Keratinocyte (primary cell): Measurements from ENCODE around the gene SEC16A. TPM values are rescaled to one million over a fixed set of nuclear protein-coding genes. Genes with fewer than 3 reads are reported as not detected.
A peak's percentile ranks its signal among the peaks of the same experiment; 100 is the strongest.
"Not testable (repeated sequence)": the region's sequence is repeated elsewhere in the genome, so short reads cannot be mapped to it uniquely, and the experiment has no call there.

ENCODE experiments used
- DNase-seq: peaks from one replicate; pipeline ENCODE4 v3.0.0-alpha.2; 2011; ENCODE audit warnings: low read depth, missing footprints, low spot score
- FAIRE-seq: peaks from 2 replicates; lab custom pipeline; 2011; peaks lifted over from hg19 to GRCh38; lab: Jason Lieb, UNC
- H2AFZ ChIP-seq: 2 replicates; pipeline ENCODE4 v1.6.0; 2012; ENCODE audit warnings: low read length, control low read depth, inconsistent platforms; ENCODE audit not compliant: control insufficient read depth
- H3K27ac ChIP-seq: 2 replicates; pipeline ENCODE4 v1.5.1; 2011; ENCODE audit warnings: low read length; ENCODE audit not compliant: control insufficient read depth, insufficient read depth
- H3K27me3 ChIP-seq: 3 replicates; pipeline ENCODE4 v1.6.0; 2011; ENCODE audit warnings: low read length; ENCODE audit not compliant: control insufficient read depth, insufficient read depth; ENCODE audit errors: extremely low read depth
- H3K36me3 ChIP-seq, 2 experiments: 2 replicates in 1 of 2; 3 replicates in 1 of 2; pipeline ENCODE4 v1.5.1; 2011; ENCODE audit warnings: low read length in 2 of 2, mild to moderate bottlenecking in 1 of 2; ENCODE audit not compliant: control insufficient read depth in 2 of 2, insufficient read depth in 2 of 2; ENCODE audit errors: extremely low read depth in 1 of 2
- H3K4me1 ChIP-seq: 3 replicates; pipeline ENCODE4 v1.5.1; 2011; ENCODE audit warnings: low read length; ENCODE audit not compliant: control insufficient read depth, insufficient read depth; ENCODE audit errors: extremely low read depth
- H3K4me2 ChIP-seq: 3 replicates; pipeline ENCODE4 v1.6.0; 2011; ENCODE audit warnings: low read depth, low read length; ENCODE audit not compliant: control insufficient read depth, insufficient read depth; ENCODE audit errors: extremely low read depth
- H3K4me3 ChIP-seq, 3 experiments: fragments of 200-600 bp in 1 of 3; sonication (generic) in 1 of 3; 2 replicates in 2 of 3; 3 replicates in 1 of 3; pipeline ENCODE4 v1.5.1; 2011 to 2016; ENCODE audit warnings: low read length in 3 of 3, mild to moderate bottlenecking in 3 of 3, control low read depth in 2 of 3, inconsistent platforms in 1 of 3, low read depth in 1 of 3, mixed read lengths in 1 of 3, mixed run types in 1 of 3, moderate library complexity in 1 of 3; ENCODE audit not compliant: control insufficient read depth in 2 of 3, insufficient read depth in 2 of 3; ENCODE audit errors: extremely low read depth in 1 of 3
- H3K79me2 ChIP-seq: 2 replicates; pipeline ENCODE4 v1.6.0; 2012; ENCODE audit warnings: low read length; ENCODE audit not compliant: control insufficient read depth, insufficient read depth
- H3K9ac ChIP-seq: 3 replicates; pipeline ENCODE4 v1.6.0; 2011; ENCODE audit warnings: low read length; ENCODE audit not compliant: control insufficient read depth, insufficient read depth; ENCODE audit errors: extremely low read depth
- H3K9me1 ChIP-seq: 3 replicates; pipeline ENCODE4 v1.6.0; 2011; ENCODE audit warnings: low read length; ENCODE audit not compliant: control insufficient read depth, insufficient read depth; ENCODE audit errors: extremely low read depth
- H3K9me3 ChIP-seq: 2 replicates; pipeline ENCODE4 v1.5.1; 2012; ENCODE audit warnings: low read depth, low read length; ENCODE audit not compliant: control insufficient read depth
- H4K20me1 ChIP-seq: 3 replicates; pipeline ENCODE4 v1.6.0; 2011; ENCODE audit warnings: low read length; ENCODE audit not compliant: control insufficient read depth, insufficient read depth; ENCODE audit errors: extremely low read depth
- EZH2 ChIP-seq: IDR thresholded peaks from one replicate; pipeline ENCODE4 v1.6.1; 2012; ENCODE audit warnings: inconsistent platforms, mild to moderate bottlenecking, low read length, moderate library complexity
- dilution Hi-C: fragments of 300-500 bp; cut with MboI; formaldehyde crosslinking; loops from one replicate; pipeline ENCODE4 v1.7.0; 2020; ENCODE audit warnings: low sequenced_read_pairs; ENCODE audit not compliant: extremely low pct_ligation_motif_present
- polyA plus RNA-seq, 5 experiments: library from polyadenylated mRNA; depleted of rRNA in 3 of 5; stranded (reverse) in 3 of 5; stranded (forward) in 1 of 5; unstranded in 1 of 5; fragments of >200 nt; gene quantifications; 1 replicate in 1 of 5; 2 replicates in 3 of 5; 3 replicates in 1 of 5; pipeline versions ENCODE4 v1.2.1 to v1.2.3, GENCODE V29; 2011 to 2012; ENCODE audit warnings: missing spikeins in 2 of 5, low read depth in 1 of 5, low replicate concordance in 1 of 5
- TF ChIP-seq, protein P1 (sequence below), 3 experiments: IDR thresholded peaks in 1 of 3; conservative IDR thresholded peaks in 1 of 3; optimal IDR thresholded peaks in 1 of 3; 2 replicates in 2 of 3; 3 replicates in 1 of 3; pipeline versions ENCODE3 to v1.5.1; 2011; ENCODE audit warnings: low read length in 3 of 3, mild to moderate bottlenecking in 3 of 3, moderate library complexity in 2 of 3, control low read depth in 1 of 3, inconsistent platforms in 1 of 3; ENCODE audit not compliant: insufficient read depth in 2 of 3; ENCODE audit errors: extremely low read depth in 1 of 3

Gene SEC16A
- polyA plus RNA-seq, 1 donor (not counting 4 experiments of a cell fraction or from before 2014, with no cell fraction given): 15.8 TPM

GRCh38 chr9:136409557-136410455 lies 73.0 kb downstream of the SEC16A start:
- no peaks in the 10 kb centered on the region for H3K9me1 ChIP-seq
- H4K20me1 ChIP-seq: peaks cover 11% of the 10 kb centered on the region
- H3K79me2 ChIP-seq: peaks cover 55% of the 10 kb centered on the region
- DNase-seq (no peak), FAIRE-seq (no peak)
- H3K9ac ChIP-seq: peak overlapping the region; percentile 97
- H3K27ac ChIP-seq: peak overlapping the region; percentile 67
- no peak for TF ChIP-seq EZH2
- TF ChIP-seq, protein P1, sequence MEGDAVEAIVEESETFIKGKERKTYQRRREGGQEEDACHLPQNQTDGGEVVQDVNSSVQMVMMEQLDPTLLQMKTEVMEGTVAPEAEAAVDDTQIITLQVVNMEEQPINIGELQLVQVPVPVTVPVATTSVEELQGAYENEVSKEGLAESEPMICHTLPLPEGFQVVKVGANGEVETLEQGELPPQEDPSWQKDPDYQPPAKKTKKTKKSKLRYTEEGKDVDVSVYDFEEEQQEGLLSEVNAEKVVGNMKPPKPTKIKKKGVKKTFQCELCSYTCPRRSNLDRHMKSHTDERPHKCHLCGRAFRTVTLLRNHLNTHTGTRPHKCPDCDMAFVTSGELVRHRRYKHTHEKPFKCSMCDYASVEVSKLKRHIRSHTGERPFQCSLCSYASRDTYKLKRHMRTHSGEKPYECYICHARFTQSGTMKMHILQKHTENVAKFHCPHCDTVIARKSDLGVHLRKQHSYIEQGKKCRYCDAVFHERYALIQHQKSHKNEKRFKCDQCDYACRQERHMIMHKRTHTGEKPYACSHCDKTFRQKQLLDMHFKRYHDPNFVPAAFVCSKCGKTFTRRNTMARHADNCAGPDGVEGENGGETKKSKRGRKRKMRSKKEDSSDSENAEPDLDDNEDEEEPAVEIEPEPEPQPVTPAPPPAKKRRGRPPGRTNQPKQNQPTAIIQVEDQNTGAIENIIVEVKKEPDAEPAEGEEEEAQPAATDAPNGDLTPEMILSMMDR (optimal IDR thresholded peaks at IDR 0.05 in 1 of 3, IDR thresholded peaks at IDR 0.05 in 1 of 3, conservative IDR thresholded peaks at IDR 0.05 in 1 of 3; ENCODE audit: extremely low read depth in 1 of 3, insufficient read depth in 2 of 3, low read length in 3 of 3): no peak
- H3K4me3 ChIP-seq: peak overlapping the region; percentile 84 to 96 (median 87)
- H3K4me2 ChIP-seq: peak overlapping the region; percentile 90
- H2AFZ ChIP-seq: peak overlapping the region; percentile 33
- dilution Hi-C loops: no loop called here
- H3K4me1 ChIP-seq: peaks cover 25% of the 10 kb centered on the region
- peaks cover 34 to 36% of the 10 kb centered on the region in 2 experiments for H3K36me3 ChIP-seq
- H3K9me3 ChIP-seq: no peaks in the 10 kb centered on the region
- H3K27me3 ChIP-seq: no peaks in the 10 kb centered on the region

- TF ChIP-seq EZH2: no peak
- TF ChIP-seq, protein P1 (optimal IDR thresholded peaks at IDR 0.05 in 1 of 3, IDR thresholded peaks at IDR 0.05 in 1 of 3, conservative IDR thresholded peaks at IDR 0.05 in 1 of 3; ENCODE audit: extremely low read depth in 1 of 3, insufficient read depth in 2 of 3, low read length in 3 of 3): no peak
- Histone ChIP-seq H3K79me2 (peaks cover 41% of the 10 kb centered on the region), H3K4me3 (no peak overlapping the region), H3K9ac (no peak overlapping the region), H3K27me3 (no peaks in the 10 kb centered on the region), H3K27ac (no peak overlapping the region), H2AFZ (no peak overlapping the region), H4K20me1 (peaks cover 6% of the 10 kb centered on the region), H3K9me3 (no peaks in the 10 kb centered on the region), H3K36me3 (peaks cover 21 to 26% of the 10 kb centered on the region in 2 experiments), H3K4me2 (no peak overlapping the region), H3K4me1 (peaks cover 25% of the 10 kb centered on the region), H3K9me1 (no peaks in the 10 kb centered on the region)
- FAIRE-seq (no peak), DNase-seq (no peak)
- dilution Hi-C loops: no loop called here
Observed at GRCh38 chr9:136407911-136408310, 74.9 kb downstream of the SEC16A start.

DNA sequence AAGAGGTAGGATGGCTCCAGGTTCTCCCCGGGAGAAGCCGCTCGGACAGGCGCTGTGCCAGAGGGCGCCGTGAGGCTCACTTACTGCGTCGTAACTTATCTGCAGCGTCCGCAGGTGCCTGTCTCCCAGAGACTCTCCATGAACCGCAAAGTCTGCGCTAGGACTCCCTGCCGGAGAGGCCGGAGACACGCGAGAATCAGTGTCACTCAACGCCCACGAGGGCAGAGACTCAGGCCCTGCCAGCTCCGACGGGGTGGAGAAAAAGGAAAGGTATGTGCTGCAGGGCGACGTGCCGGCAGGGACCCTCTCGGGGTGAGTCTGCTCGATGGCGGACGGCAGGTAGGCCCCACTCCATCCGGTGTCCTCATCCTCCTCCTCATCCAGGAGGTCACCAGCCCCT lies 75.8 kb downstream of the SEC16A start:
- H3K4me3 ChIP-seq, H3K9ac ChIP-seq, H2AFZ ChIP-seq, DNase-seq, H4K20me1 ChIP-seq, H3K27ac ChIP-seq, H3K9me3 ChIP-seq, H3K27me3 ChIP-seq, dilution Hi-C loops, FAIRE-seq, H3K4me2 ChIP-seq, H3K9me1 ChIP-seq: not testable (repeated sequence)
- Histone ChIP-seq H3K4me1 (peaks cover 24% of the 10 kb centered on the region), H3K36me3 (peaks cover 20 to 22% of the 10 kb centered on the region in 2 experiments), H3K79me2 (peaks cover 34% of the 10 kb centered on the region)
